ENCODE results near the gene LIMD2. TPM values are rescaled to one million over a fixed set of nuclear protein-coding genes. Genes with fewer than 3 reads are reported as not detected.
A peak's percentile ranks its signal among the peaks of the same experiment; 100 is the strongest.

Gene LIMD2
- polyA plus RNA-seq, 4 donors = 2.0 to 14.7 (median 12.5) TPM

GRCh38 chr17:63698886-63699637 lies 863 bp downstream of the LIMD2 start:
- Histone ChIP-seq H3K27ac (ENCODE audit: low read depth in 1 of 3, low read length in 2 of 3) (peak overlapping the region in 2 of 3 donors; percentile 67 to 81), H3K9me3 (ENCODE audit: control insufficient read depth in 2 of 2, insufficient read depth in 1 of 2, low read depth in 1 of 2, low read length in 1 of 2) (no peaks in the 10 kb centered on the region), H3K27me3 (ENCODE audit: control insufficient read depth in 3 of 3, insufficient read depth in 3 of 3, low read length in 3 of 3) (peaks cover 0 to 16% (median 0%) of the 10 kb centered on the region in 3 donors), H3K4me1 (ENCODE audit: control insufficient read depth in 3 of 3, insufficient read depth in 2 of 3, low read depth in 1 of 3, low read length in 2 of 3) (peaks cover 0 to 8% (median 0%) of the 10 kb centered on the region in 3 donors), H3K4me3 (ENCODE audit: low read depth in 1 of 3, low read length in 3 of 3) (peak overlapping the region; percentile 31 to 54 (median 38)), H3K36me3 (ENCODE audit: control insufficient read depth in 3 of 3, insufficient read depth in 2 of 3, low read depth in 1 of 3, low read length in 3 of 3) (peaks cover 2 to 44% (median 2%) of the 10 kb centered on the region in 3 donors)
- FAIRE-seq (no peak), DNase-seq (peak; percentile 44 to 54)
- WGBS, 3 donors = 5 to 9% (median 8%) methylated on average over 29 to 45 of the region's 45 CpGs

- Histone ChIP-seq H3K4me1 (ENCODE audit: control insufficient read depth in 3 of 3, insufficient read depth in 2 of 3, low read depth in 1 of 3, low read length in 2 of 3) (peaks cover 0 to 8% (median 0%) of the 10 kb centered on the region in 3 donors), H3K36me3 (ENCODE audit: control insufficient read depth in 3 of 3, insufficient read depth in 2 of 3, low read depth in 1 of 3, low read length in 3 of 3) (peaks cover 5 to 44% (median 5%) of the 10 kb centered on the region in 3 donors), H3K27me3 (ENCODE audit: control insufficient read depth in 3 of 3, insufficient read depth in 3 of 3, low read length in 3 of 3) (peaks cover 0 to 16% (median 0%) of the 10 kb centered on the region in 3 donors), H3K4me3 (ENCODE audit: low read depth in 1 of 3, low read length in 3 of 3) (peak overlapping the region in 2 of 3 donors; percentile 38 to 54), H3K9me3 (ENCODE audit: control insufficient read depth in 2 of 2, insufficient read depth in 1 of 2, low read depth in 1 of 2, low read length in 1 of 2) (no peaks in the 10 kb centered on the region), H3K27ac (ENCODE audit: low read depth in 1 of 3, low read length in 2 of 3) (peak overlapping the region in 2 of 3 donors; percentile 67 to 81)
- 23 to 35% (median 31%) methylated on average over 22 to 24 of the region's 24 CpGs for WGBS, 3 donors
- DNase-seq (no peak), FAIRE-seq (no peak)
Measured at GRCh38 chr17:63698381-63698885, 1.5 kb downstream of the LIMD2 start.

GRCh38 chr17:63697341-63698286 lies 2.3 kb downstream of the LIMD2 start:
- Histone ChIP-seq H3K4me1 (ENCODE audit: control insufficient read depth in 3 of 3, insufficient read depth in 2 of 3, low read depth in 1 of 3, low read length in 2 of 3) (peaks cover 0 to 8% (median 0%) of the 10 kb centered on the region in 3 donors), H3K27ac (ENCODE audit: low read depth in 1 of 3, low read length in 2 of 3) (peak overlapping the region in 2 of 3 donors; percentile 63 to 81), H3K27me3 (ENCODE audit: control insufficient read depth in 3 of 3, insufficient read depth in 3 of 3, low read length in 3 of 3) (peaks cover 0 to 16% (median 0%) of the 10 kb centered on the region in 3 donors), H3K9me3 (ENCODE audit: control insufficient read depth in 2 of 2, insufficient read depth in 1 of 2, low read depth in 1 of 2, low read length in 1 of 2) (no peaks in the 10 kb centered on the region), H3K4me3 (ENCODE audit: low read depth in 1 of 3, low read length in 3 of 3) (peak overlapping the region in 2 of 3 donors; percentile 38 to 54), H3K36me3 (ENCODE audit: control insufficient read depth in 3 of 3, insufficient read depth in 2 of 3, low read depth in 1 of 3, low read length in 3 of 3) (peaks cover 5 to 40% (median 8%) of the 10 kb centered on the region in 3 donors)
- DNase-seq (peak; percentile 53 to 64), FAIRE-seq (no peak)
- 40 to 53% (median 49%) methylated on average over 22 of the region's 22 CpGs for WGBS, 3 donors

GRCh38 chr17:63696381-63696961 lies 3.5 kb downstream of the LIMD2 start:
- no peak for DNase-seq
- WGBS, 3 donors = 57 to 75% (median 68%) methylated on average over 9 of the region's 9 CpGs
- peaks cover 0 to 8% (median 0%) of the 10 kb centered on the region in 3 donors for H3K4me1 ChIP-seq (ENCODE audit: control insufficient read depth in 3 of 3, insufficient read depth in 2 of 3, low read depth in 1 of 3, low read length in 2 of 3)

GRCh38 chr17:63695889-63696288 lies 4.0 kb downstream of the LIMD2 start:
- Histone ChIP-seq H3K27ac (ENCODE audit: low read depth in 1 of 3, low read length in 2 of 3) (no peak overlapping the region), H3K27me3 (ENCODE audit: control insufficient read depth in 3 of 3, insufficient read depth in 3 of 3, low read length in 3 of 3) (peaks cover 0 to 10% (median 0%) of the 10 kb centered on the region in 3 donors), H3K4me1 (ENCODE audit: control insufficient read depth in 3 of 3, insufficient read depth in 2 of 3, low read depth in 1 of 3, low read length in 2 of 3) (peaks cover 0 to 2% (median 0%) of the 10 kb centered on the region in 3 donors), H3K36me3 (ENCODE audit: control insufficient read depth in 3 of 3, insufficient read depth in 2 of 3, low read depth in 1 of 3, low read length in 3 of 3) (peaks cover 8 to 52% (median 12%) of the 10 kb centered on the region in 3 donors), H3K4me3 (ENCODE audit: low read depth in 1 of 3, low read length in 3 of 3) (no peak overlapping the region), H3K9me3 (ENCODE audit: control insufficient read depth in 2 of 2, insufficient read depth in 1 of 2, low read depth in 1 of 2, low read length in 1 of 2) (no peaks in the 10 kb centered on the region)
- 84 to 87% (median 85%) methylated on average over 6 of the region's 6 CpGs for WGBS, 3 donors
- no peak for DNase-seq
- no peak for FAIRE-seq

More at GRCh38 chr17:63696381-63696961, 3.5 kb downstream of the LIMD2 start:
- Histone ChIP-seq H3K27ac (ENCODE audit: low read depth in 1 of 3, low read length in 2 of 3) (peak overlapping the region in 2 of 3 donors; percentile 54 to 81), H3K4me3 (ENCODE audit: low read depth in 1 of 3, low read length in 3 of 3) (no peak overlapping the region), H3K9me3 (ENCODE audit: control insufficient read depth in 2 of 2, insufficient read depth in 1 of 2, low read depth in 1 of 2, low read length in 1 of 2) (no peaks in the 10 kb centered on the region), H3K27me3 (ENCODE audit: control insufficient read depth in 3 of 3, insufficient read depth in 3 of 3, low read length in 3 of 3) (peaks cover 0 to 16% (median 0%) of the 10 kb centered on the region in 3 donors), H3K36me3 (ENCODE audit: control insufficient read depth in 3 of 3, insufficient read depth in 2 of 3, low read depth in 1 of 3, low read length in 3 of 3) (peaks cover 5 to 48% (median 12%) of the 10 kb centered on the region in 3 donors)
- FAIRE-seq = no peak

GRCh38 chr17:63694950-63695773 lies 4.8 kb downstream of the LIMD2 start:
- DNase-seq = no peak
- H3K27ac ChIP-seq (ENCODE audit: low read depth in 1 of 3, low read length in 2 of 3) = peak overlapping the region in 1 of 3 donors; percentile 16

GRCh38 chr17:63694229-63694949 lies 5.5 kb downstream of the LIMD2 start:
- Histone ChIP-seq H3K9me3 (ENCODE audit: control insufficient read depth in 2 of 2, insufficient read depth in 1 of 2, low read depth in 1 of 2, low read length in 1 of 2) (no peaks in the 10 kb centered on the region), H3K4me1 (ENCODE audit: control insufficient read depth in 3 of 3, insufficient read depth in 2 of 3, low read depth in 1 of 3, low read length in 2 of 3) (no peaks in the 10 kb centered on the region), H3K27me3 (ENCODE audit: control insufficient read depth in 3 of 3, insufficient read depth in 3 of 3, low read length in 3 of 3) (peaks cover 0 to 7% (median 0%) of the 10 kb centered on the region in 3 donors), H3K27ac (ENCODE audit: low read depth in 1 of 3, low read length in 2 of 3) (no peak overlapping the region), H3K36me3 (ENCODE audit: control insufficient read depth in 3 of 3, insufficient read depth in 2 of 3, low read depth in 1 of 3, low read length in 3 of 3) (peaks cover 12 to 66% (median 13%) of the 10 kb centered on the region in 3 donors), H3K4me3 (ENCODE audit: low read depth in 1 of 3, low read length in 3 of 3) (no peak overlapping the region)
- FAIRE-seq (no peak), DNase-seq (no peak)
- 81 to 92% (median 91%) methylated on average over 12 of the region's 12 CpGs for WGBS, 3 donors

More at GRCh38 chr17:63694950-63695773, 4.8 kb downstream of the LIMD2 start:
- Histone ChIP-seq H3K9me3 (ENCODE audit: control insufficient read depth in 2 of 2, insufficient read depth in 1 of 2, low read depth in 1 of 2, low read length in 1 of 2) (no peaks in the 10 kb centered on the region), H3K36me3 (ENCODE audit: control insufficient read depth in 3 of 3, insufficient read depth in 2 of 3, low read depth in 1 of 3, low read length in 3 of 3) (peaks cover 12 to 59% (median 13%) of the 10 kb centered on the region in 3 donors), H3K4me1 (ENCODE audit: control insufficient read depth in 3 of 3, insufficient read depth in 2 of 3, low read depth in 1 of 3, low read length in 2 of 3) (no peaks in the 10 kb centered on the region), H3K27me3 (ENCODE audit: control insufficient read depth in 3 of 3, insufficient read depth in 3 of 3, low read length in 3 of 3) (peaks cover 0 to 7% (median 0%) of the 10 kb centered on the region in 3 donors), H3K4me3 (ENCODE audit: low read depth in 1 of 3, low read length in 3 of 3) (no peak overlapping the region)
- no peak for FAIRE-seq
- 72 to 83% (median 79%) methylated on average over 15 of the region's 15 CpGs for WGBS, 3 donors

Measured in small intestine (tissue), 7 donors.